Liver (tissue), 9 donors: ENCODE results near the gene CD200R1. TPM values are rescaled to one million over a fixed set of nuclear protein-coding genes. Genes with fewer than 3 reads are reported as not detected.

Experiments used
- DNase-seq: peaks from one replicate; pipeline ENCODE4 v3.0.0-alpha.2; 2017; ENCODE audit warnings: low spot score
- H3K27ac ChIP-seq, 2 donors: one replicate each; pipeline ENCODE4 v1.7.0; 2013; ENCODE audit warnings: inconsistent platforms in 2 of 2, low read length in 2 of 2, control low read depth in 1 of 2, low read depth in 1 of 2, mild to moderate bottlenecking in 1 of 2
- H3K27me3 ChIP-seq, 4 donors: one replicate each; pipeline versions ENCODE4 v1.6.1 to v1.7.0; 2013; ENCODE audit warnings: low read length in 3 of 4, inconsistent platforms in 1 of 4, mild to moderate bottlenecking in 1 of 4, moderate library complexity in 1 of 4; ENCODE audit not compliant: control insufficient read depth in 4 of 4, insufficient read depth in 4 of 4
- H3K36me3 ChIP-seq, 4 donors: one replicate each; pipeline versions ENCODE4 v1.6.1 to v1.7.0; 2013; ENCODE audit warnings: low read length in 3 of 4, mild to moderate bottlenecking in 3 of 4, low read depth in 1 of 4, moderate library complexity in 1 of 4; ENCODE audit not compliant: control insufficient read depth in 4 of 4, insufficient read depth in 3 of 4
- H3K4me1 ChIP-seq, 4 donors: one replicate each; pipeline versions ENCODE4 v1.6.1 to v1.7.0; 2013; ENCODE audit warnings: low read length in 3 of 4, mild to moderate bottlenecking in 3 of 4, moderate library complexity in 1 of 4; ENCODE audit not compliant: control insufficient read depth in 4 of 4, insufficient read depth in 4 of 4
- H3K4me3 ChIP-seq, 3 donors: one replicate each; pipeline versions ENCODE4 v1.6.1 to v1.7.0; 2013; ENCODE audit warnings: low read length in 3 of 3, control low read depth in 1 of 3, low read depth in 1 of 3, mild to moderate bottlenecking in 1 of 3
- H3K9ac ChIP-seq, 2 donors: one replicate each; pipeline ENCODE4 v1.7.0; 2013; ENCODE audit warnings: low read length in 2 of 2, mild to moderate bottlenecking in 2 of 2, moderate library complexity in 2 of 2, control low read depth in 1 of 2, low read depth in 1 of 2
- H3K9me3 ChIP-seq, 4 donors: one replicate each; pipeline versions ENCODE4 v1.6.1 to v1.7.0; 2013; ENCODE audit warnings: low read length in 3 of 4; ENCODE audit not compliant: control insufficient read depth in 4 of 4
- EGR1 ChIP-seq, 2 donors: IDR thresholded peaks; 2 replicates each; pipeline ENCODE4 v1.6.1; 2016 to 2018; ENCODE audit warnings: antibody characterized with exemption in 2 of 2, low read depth in 2 of 2
- FOXA1 ChIP-seq: IDR thresholded peaks from 2 replicates; pipeline ENCODE4 v1.6.1; 2016; ENCODE audit warnings: antibody characterized with exemption
- FOXA2 ChIP-seq: IDR thresholded peaks from 2 replicates; pipeline ENCODE4 v1.6.1; 2016; ENCODE audit warnings: antibody characterized with exemption
- GABPA ChIP-seq, 2 donors: IDR thresholded peaks in 1 of 2; conservative IDR thresholded peaks in 1 of 2; 2 replicates each; pipeline ENCODE4 v1.6.1; 2016; ENCODE audit warnings: antibody characterized with exemption in 2 of 2, mild to moderate bottlenecking in 1 of 2, moderate library complexity in 1 of 2
- HNF4A ChIP-seq, 2 donors: conservative IDR thresholded peaks; 2 replicates each; pipeline ENCODE4 v1.6.1; 2016; ENCODE audit warnings: antibody characterized with exemption in 2 of 2, mild to moderate bottlenecking in 2 of 2
- HNF4G ChIP-seq: IDR thresholded peaks from 2 replicates; pipeline ENCODE4 v1.6.1; 2016; ENCODE audit warnings: antibody characterized with exemption
- JUND ChIP-seq, 2 donors: IDR thresholded peaks; 2 replicates each; pipeline ENCODE4 v1.6.1; 2016; ENCODE audit warnings: antibody characterized with exemption in 2 of 2
- NR2F2 ChIP-seq: IDR thresholded peaks from 2 replicates; pipeline ENCODE4 v1.6.1; 2016; ENCODE audit warnings: antibody characterized with exemption
- RAD21 ChIP-seq, 2 donors: IDR thresholded peaks; 2 replicates each; pipeline ENCODE4 v1.6.1; 2016; ENCODE audit warnings: antibody characterized with exemption in 2 of 2, mild to moderate bottlenecking in 2 of 2
- RXRA ChIP-seq, 2 donors: IDR thresholded peaks; 2 replicates each; pipeline ENCODE4 v1.6.1; 2017 to 2018; ENCODE audit warnings: antibody characterized with exemption in 2 of 2, mild to moderate bottlenecking in 1 of 2
- SP1 ChIP-seq: IDR thresholded peaks from 2 replicates; pipeline ENCODE4 v1.6.1; 2018; ENCODE audit warnings: antibody characterized with exemption, mild to moderate bottlenecking
- TAF1 ChIP-seq: conservative IDR thresholded peaks from 2 replicates; pipeline ENCODE4 v1.6.1; 2016; ENCODE audit warnings: antibody characterized with exemption, mild to moderate bottlenecking
- YY1 ChIP-seq: IDR thresholded peaks from 2 replicates; pipeline ENCODE4 v1.6.1; 2016; ENCODE audit warnings: antibody characterized with exemption, mild to moderate bottlenecking
- WGBS: extraction: QIAGEN DNeasy Blood & Tissue Kit; methylation state at CpG from one replicate; pipeline ENCODE4 v1.1.7; 2013; 5-methylcytosine and 5-hydroxymethylcytosine counted together
- polyA plus RNA-seq, 2 donors: library from polyadenylated mRNA; stranded (reverse) in 1 of 2; unstranded in 1 of 2; fragments of 200-250 nt in 1 of 2; fragments of >200 nt in 1 of 2; fragmentation: Nextera tagmentation in 1 of 2; extraction: Ambion mirVana in 1 of 2; gene quantifications; one replicate each; pipeline versions ENCODE4 v1.2.1 to v1.2.3, GENCODE V29; 2013 to 2015
- total RNA-seq, 2 donors: library from RNA; depleted of rRNA; stranded (reverse); fragments of >200 nt; gene quantifications; one replicate each; pipeline ENCODE4 v1.2.3, GENCODE V29; 2014
- TF ChIP-seq, protein P1 (sequence below): IDR thresholded peaks from 2 replicates; pipeline ENCODE4 v1.6.1; 2016; ENCODE audit warnings: antibody characterized with exemption
- TF ChIP-seq, protein P2 (sequence below): fragments of 150-350 bp; IDR thresholded peaks from 2 replicates; pipeline ENCODE4 v1.5.1; 2017; ENCODE audit warnings: improper control_type of control experiment, low read depth, low read length; ENCODE audit not compliant: missing input control
- TF ChIP-seq, protein P3 (sequence below): IDR thresholded peaks from 2 replicates; pipeline ENCODE4 v1.6.1; 2016; ENCODE audit warnings: antibody characterized with exemption
- TF ChIP-seq, protein P4 (sequence below): IDR thresholded peaks from 2 replicates; pipeline ENCODE4 v1.6.1; 2016; ENCODE audit warnings: antibody characterized with exemption, mild to moderate bottlenecking
- TF ChIP-seq, protein P5 (sequence below): IDR thresholded peaks from 2 replicates; pipeline ENCODE4 v1.6.1; 2016; ENCODE audit warnings: antibody characterized with exemption
- donor health status: healthy.
- donor health status: healthy.
- donor health status: healthy.
- donor health status: healthy.
- donor health status: healthy.

CD200R1 gene
- total and polyA plus RNA-seq, 4 donors: 0.40 to 5.4 (median 1.00) TPM

DNA sequence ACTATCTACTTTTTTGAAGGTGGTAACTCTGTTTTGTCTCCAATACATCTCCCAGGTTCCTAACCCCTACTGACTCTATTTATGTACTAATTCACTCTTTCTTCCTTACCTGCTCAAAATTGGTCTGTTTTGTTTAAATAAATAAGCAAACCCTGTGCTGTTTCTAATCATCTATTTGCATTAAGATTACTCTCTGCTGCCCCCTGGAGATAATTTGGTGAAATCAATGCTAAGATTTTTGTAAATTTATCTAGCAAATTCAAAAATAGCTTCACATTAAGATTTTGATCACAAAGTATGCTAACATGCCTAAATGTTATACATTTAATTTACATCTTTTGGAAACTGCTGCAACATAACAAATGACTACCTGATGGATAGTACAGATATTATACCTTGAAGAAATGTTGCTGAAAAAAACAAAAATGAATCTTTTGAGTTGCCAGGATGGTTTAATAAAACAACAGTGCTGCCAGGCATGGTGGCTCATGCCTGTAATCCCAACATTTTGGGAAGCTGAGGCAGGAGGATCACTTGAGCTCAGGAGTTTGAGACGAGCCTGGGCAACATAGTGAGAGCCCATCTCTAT is 4.4 kb upstream of the CD200R1 start:
- TF ChIP-seq TAF1 (no peak), JUND (IDR thresholded peaks at IDR 0.05) (no peak), FOXA1 (no peak), YY1 (no peak), GABPA (IDR thresholded peaks at IDR 0.05 in 1 of 2, conservative IDR thresholded peaks at IDR 0.05 in 1 of 2) (no peak), RAD21 (IDR thresholded peaks at IDR 0.05) (peak; percentile 77 to 80), HNF4G (no peak)
- TF ChIP-seq, protein P1, sequence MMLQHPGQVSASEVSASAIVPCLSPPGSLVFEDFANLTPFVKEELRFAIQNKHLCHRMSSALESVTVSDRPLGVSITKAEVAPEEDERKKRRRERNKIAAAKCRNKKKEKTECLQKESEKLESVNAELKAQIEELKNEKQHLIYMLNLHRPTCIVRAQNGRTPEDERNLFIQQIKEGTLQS: no peak
- TF ChIP-seq, protein P2, sequence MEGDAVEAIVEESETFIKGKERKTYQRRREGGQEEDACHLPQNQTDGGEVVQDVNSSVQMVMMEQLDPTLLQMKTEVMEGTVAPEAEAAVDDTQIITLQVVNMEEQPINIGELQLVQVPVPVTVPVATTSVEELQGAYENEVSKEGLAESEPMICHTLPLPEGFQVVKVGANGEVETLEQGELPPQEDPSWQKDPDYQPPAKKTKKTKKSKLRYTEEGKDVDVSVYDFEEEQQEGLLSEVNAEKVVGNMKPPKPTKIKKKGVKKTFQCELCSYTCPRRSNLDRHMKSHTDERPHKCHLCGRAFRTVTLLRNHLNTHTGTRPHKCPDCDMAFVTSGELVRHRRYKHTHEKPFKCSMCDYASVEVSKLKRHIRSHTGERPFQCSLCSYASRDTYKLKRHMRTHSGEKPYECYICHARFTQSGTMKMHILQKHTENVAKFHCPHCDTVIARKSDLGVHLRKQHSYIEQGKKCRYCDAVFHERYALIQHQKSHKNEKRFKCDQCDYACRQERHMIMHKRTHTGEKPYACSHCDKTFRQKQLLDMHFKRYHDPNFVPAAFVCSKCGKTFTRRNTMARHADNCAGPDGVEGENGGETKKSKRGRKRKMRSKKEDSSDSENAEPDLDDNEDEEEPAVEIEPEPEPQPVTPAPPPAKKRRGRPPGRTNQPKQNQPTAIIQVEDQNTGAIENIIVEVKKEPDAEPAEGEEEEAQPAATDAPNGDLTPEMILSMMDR: peak; percentile 69
- TF ChIP-seq, protein P3, sequence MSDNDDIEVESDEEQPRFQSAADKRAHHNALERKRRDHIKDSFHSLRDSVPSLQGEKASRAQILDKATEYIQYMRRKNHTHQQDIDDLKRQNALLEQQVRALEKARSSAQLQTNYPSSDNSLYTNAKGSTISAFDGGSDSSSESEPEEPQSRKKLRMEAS: no peak
- DNase-seq: no peak
- Histone ChIP-seq H3K9ac (no peak overlapping the region), H3K4me3 (no peak overlapping the region), H3K36me3 (no peaks in the 10 kb centered on the region), H3K27ac (no peak overlapping the region), H3K27me3 (peaks cover 0 to 4% (median 0%) of the 10 kb centered on the region in 4 donors), H3K9me3 (no peaks in the 10 kb centered on the region), H3K4me1 (no peaks in the 10 kb centered on the region)
- WGBS: 82% methylated on average over 1 of the region's 1 CpG

DNA sequence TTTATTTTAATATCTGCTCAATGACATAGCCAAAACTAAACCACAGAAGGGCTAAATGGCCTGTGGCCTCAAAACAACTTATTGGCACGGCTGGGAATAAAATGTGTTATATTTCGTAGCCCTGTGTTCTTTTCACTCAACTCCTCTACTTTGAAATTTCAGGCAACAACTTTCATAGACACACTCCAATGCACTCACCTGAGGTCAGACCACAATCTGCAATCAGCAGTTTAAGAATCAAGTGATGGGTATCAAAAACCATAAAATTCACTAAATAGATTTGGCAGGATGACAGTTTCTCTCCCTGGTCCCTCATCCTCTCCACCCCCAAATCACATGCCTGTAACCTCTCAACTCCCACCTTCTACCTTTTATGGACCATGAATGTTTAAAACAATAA is 2.0 kb upstream of the CD200R1 start:
- Histone ChIP-seq H3K9ac (no peak overlapping the region), H3K27me3 (peaks cover 0 to 4% (median 0%) of the 10 kb centered on the region in 4 donors), H3K4me1 (no peaks in the 10 kb centered on the region), H3K9me3 (no peaks in the 10 kb centered on the region), H3K36me3 (no peaks in the 10 kb centered on the region), H3K27ac (no peak overlapping the region), H3K4me3 (no peak overlapping the region)
- TF ChIP-seq YY1: no peak
- TF ChIP-seq FOXA2: no peak
- no peak for TF ChIP-seq EGR1 (IDR thresholded peaks at IDR 0.05; ENCODE audit: low read depth in 2 of 2)
- TF ChIP-seq, protein P1: no peak
- TF ChIP-seq, protein P4, sequence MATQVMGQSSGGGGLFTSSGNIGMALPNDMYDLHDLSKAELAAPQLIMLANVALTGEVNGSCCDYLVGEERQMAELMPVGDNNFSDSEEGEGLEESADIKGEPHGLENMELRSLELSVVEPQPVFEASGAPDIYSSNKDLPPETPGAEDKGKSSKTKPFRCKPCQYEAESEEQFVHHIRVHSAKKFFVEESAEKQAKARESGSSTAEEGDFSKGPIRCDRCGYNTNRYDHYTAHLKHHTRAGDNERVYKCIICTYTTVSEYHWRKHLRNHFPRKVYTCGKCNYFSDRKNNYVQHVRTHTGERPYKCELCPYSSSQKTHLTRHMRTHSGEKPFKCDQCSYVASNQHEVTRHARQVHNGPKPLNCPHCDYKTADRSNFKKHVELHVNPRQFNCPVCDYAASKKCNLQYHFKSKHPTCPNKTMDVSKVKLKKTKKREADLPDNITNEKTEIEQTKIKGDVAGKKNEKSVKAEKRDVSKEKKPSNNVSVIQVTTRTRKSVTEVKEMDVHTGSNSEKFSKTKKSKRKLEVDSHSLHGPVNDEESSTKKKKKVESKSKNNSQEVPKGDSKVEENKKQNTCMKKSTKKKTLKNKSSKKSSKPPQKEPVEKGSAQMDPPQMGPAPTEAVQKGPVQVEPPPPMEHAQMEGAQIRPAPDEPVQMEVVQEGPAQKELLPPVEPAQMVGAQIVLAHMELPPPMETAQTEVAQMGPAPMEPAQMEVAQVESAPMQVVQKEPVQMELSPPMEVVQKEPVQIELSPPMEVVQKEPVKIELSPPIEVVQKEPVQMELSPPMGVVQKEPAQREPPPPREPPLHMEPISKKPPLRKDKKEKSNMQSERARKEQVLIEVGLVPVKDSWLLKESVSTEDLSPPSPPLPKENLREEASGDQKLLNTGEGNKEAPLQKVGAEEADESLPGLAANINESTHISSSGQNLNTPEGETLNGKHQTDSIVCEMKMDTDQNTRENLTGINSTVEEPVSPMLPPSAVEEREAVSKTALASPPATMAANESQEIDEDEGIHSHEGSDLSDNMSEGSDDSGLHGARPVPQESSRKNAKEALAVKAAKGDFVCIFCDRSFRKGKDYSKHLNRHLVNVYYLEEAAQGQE: no peak
- no peak for TF ChIP-seq GABPA (IDR thresholded peaks at IDR 0.05 in 1 of 2, conservative IDR thresholded peaks at IDR 0.05 in 1 of 2)
- no peak for TF ChIP-seq HNF4G
- no peak for TF ChIP-seq TAF1
- no peak for TF ChIP-seq SP1
- no peak for TF ChIP-seq NR2F2
- TF ChIP-seq JUND (IDR thresholded peaks at IDR 0.05): no peak
- TF ChIP-seq, protein P5, sequence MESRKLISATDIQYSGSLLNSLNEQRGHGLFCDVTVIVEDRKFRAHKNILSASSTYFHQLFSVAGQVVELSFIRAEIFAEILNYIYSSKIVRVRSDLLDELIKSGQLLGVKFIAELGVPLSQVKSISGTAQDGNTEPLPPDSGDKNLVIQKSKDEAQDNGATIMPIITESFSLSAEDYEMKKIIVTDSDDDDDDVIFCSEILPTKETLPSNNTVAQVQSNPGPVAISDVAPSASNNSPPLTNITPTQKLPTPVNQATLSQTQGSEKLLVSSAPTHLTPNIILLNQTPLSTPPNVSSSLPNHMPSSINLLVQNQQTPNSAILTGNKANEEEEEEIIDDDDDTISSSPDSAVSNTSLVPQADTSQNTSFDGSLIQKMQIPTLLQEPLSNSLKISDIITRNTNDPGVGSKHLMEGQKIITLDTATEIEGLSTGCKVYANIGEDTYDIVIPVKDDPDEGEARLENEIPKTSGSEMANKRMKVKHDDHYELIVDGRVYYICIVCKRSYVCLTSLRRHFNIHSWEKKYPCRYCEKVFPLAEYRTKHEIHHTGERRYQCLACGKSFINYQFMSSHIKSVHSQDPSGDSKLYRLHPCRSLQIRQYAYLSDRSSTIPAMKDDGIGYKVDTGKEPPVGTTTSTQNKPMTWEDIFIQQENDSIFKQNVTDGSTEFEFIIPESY: no peak
- TF ChIP-seq, protein P2: no peak
- no peak for TF ChIP-seq RAD21 (IDR thresholded peaks at IDR 0.05)
- TF ChIP-seq, protein P3: no peak
- no peak for TF ChIP-seq FOXA1
- no peak for TF ChIP-seq RXRA (IDR thresholded peaks at IDR 0.05)
- no peak for TF ChIP-seq HNF4A (conservative IDR thresholded peaks at IDR 0.05)
- no peak for DNase-seq
- 91% methylated on average over 2 of the region's 2 CpGs for WGBS
